Effector CD8-positive, alpha-beta T cell (primary cell): ENCODE data around the gene NFIA.

Experiments
- DNase-seq: peaks from one replicate; lab custom pipeline; 2025; lab: John Stamatoyannopoulos, UW

NFIA gene

GRCh38 chr1:61247051-61247825, 164.9 kb downstream of the NFIA start:
- no peak for DNase-seq

DNA sequence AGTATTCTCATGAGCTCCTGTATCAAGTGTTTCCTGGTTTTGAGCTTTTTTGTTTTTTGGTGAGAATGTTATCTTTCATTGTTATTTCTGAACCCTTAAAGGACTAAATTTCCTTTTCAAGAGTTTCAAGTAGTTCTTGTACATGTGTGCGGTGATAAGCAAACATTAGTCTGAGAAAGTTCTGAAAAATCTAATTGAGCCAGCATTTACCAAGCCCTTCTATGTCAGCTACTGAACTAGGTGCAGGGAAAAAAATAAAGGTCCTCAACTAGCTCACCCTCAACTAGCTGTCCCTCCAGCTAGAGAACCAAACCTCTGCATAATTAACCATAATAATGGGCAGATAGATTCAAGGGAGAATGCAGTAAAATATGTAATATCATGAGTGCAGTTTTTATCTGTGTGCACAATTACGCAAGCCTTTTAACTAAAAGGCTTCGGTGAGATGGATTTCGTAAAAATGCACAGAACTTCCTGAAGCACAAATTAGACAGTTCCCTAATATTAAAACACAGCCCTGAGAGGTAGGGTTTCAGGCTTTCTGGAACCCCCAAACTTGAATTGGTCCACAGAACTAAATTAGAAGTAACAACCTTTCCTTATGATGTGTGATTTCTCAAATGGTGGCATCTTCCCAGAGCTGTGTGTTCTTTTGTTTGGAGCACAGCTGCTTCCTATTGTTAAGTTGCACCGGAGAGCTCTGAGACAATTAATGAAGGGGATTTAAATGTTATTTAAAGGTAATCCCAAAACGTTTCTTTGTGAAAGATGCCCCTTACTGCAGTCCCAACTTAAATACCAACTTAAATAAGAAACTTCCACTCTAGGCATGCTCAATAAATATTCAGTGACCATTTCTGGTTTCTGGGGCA, 165.8 kb downstream of the NFIA start:
- no peak for DNase-seq

DNA sequence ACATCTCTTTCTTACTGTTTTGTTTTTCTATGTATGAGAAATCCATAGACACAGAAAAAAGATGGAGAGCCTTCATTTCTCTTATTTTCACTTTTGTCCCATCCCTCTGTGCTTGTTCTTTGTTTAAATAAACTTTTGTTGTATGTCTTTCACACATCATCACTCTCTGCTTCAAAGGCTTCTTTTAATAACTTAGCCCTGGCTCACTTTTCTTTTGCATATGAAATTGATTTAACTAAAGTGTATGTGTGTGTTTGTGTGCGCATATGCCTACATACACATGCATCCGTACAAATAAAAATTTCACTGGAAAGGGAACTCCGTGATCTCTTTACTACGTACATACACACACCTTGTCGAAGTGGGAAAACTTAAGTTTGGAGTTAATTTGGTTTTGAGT, 168.6 kb downstream of the NFIA start:
- DNase-seq = no peak

- no peak for DNase-seq
These were observed 170.8 kb downstream of the NFIA start for GRCh38 chr1:61253059-61253735.

DNA sequence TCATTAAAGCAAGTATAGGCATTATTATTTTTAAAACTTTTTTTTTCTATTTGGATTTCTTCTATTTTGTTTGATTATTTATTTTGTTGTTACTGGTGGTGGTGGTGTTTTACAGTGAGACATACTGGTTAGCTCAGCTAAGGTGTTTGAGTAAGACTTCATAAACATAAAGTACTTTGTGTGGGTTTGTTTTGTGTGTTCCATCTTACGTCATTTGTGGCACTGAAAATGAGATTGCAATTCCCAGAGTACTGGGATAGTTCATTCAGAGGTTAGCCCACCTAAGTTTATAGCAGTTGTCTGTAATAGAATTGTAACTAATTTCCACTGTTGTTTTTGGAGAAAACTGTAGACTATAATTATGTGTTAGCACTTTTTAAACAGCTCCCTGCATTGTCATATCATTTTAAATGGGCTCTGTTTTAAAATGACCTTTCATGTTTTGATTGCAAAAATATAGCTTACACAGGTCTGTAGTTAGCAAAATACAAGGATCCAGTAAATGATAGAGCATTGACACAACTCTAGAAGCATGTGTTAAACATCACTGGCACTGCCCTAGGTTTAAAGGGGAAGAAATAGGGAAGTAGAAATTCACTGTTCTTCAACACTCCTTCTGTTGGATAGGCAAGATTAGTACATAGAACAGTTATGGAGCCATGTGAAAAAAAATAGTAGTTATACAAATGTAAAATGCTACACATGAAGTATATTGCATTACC, 171.7 kb downstream of the NFIA start:
- DNase-seq = no peak

DNA sequence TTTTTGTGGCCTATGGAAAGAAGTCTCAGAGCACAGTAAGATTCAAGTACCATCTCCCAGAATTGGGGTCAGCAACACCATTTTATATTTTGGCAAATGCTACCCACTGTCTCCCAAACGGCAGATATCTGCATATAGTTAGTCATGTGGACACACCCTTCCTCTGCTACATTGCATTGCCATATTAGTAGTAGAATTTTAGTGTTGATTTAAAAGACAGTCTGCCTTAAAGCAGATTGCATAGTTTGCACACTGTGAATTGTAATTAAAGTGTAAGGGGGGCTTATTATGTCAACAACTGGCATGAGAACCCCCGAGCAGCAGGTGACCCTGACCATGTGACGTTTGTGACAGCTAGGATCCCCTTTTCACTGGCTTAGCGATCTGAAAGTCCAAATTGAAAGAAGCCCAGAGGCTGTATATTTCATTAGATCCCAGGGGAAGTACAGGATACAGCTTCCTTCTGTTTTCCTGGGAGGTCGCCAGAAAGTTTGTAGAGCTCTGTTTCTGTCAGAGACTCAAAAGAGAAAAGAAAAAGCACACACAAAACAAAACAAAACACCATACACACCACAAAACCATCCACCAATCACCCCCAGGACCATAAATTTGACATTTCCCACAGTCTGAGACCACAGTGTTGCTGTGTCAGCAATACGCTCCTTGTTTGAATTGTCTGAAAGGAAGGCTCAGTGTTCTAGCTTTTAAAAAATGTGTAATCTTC, 172.4 kb downstream of the NFIA start:
- no peak for DNase-seq

- no peak for DNase-seq
These were observed 173.0 kb downstream of the NFIA start for GRCh38 chr1:61255358-61255703.

DNA sequence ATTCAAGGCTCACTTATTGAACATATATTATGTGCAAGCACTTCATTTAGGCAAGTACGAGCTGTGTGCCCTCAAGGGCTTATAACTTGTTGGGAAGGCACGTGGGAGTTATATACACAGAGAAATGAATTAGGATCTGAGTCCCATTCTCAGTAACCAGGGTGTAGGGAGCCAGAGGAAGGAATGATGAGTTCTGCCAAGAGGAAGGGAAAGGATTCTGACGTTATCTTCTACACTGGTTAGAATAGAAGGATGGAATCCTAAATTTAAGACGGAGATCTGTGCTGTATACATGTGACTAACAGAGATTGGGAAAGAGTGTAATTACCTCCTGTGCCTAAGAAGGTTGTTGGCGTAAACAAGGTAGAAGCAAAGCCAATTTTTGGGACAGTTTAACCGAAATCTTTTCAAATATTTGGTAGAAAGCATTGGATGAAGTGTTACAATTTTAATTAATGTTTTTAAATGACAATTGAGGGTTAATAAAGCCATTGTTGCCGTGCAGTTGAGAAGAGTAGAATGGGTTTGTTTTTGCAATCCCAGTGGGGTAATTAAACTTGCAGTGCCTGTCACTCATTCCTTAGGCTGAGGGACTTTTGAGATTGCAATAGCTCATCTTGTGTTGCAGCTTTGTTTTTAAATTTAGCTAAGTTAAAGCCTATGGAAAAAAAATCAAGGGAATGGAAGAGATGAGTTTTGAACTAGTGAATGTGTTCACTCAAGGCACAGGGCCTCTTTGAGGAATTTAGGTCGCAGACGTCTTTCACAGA, 177.2 kb downstream of the NFIA start:
- DNase-seq = no peak

DNA sequence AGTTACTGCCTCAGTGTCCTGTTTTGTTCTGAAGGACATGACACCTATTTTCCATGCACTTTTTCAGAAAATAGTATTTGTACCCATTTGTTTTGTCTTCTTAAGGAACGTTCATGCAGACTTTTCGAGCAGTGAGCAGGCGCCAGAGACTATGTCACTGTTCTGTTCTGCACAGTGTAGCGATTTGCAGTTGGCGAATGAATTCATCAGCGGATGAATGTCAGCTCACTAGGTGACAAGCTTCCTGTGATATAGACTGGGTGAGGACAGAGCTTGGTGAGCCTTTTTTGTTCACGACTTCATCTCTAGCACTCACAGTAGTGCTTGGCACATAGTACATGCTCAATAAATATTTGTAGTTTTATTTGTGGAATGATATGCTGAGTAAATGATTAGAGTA, 177.8 kb downstream of the NFIA start:
- no peak for DNase-seq

- DNase-seq = no peak
These were observed 179.2 kb downstream of the NFIA start for GRCh38 chr1:61261595-61261994.

DNA sequence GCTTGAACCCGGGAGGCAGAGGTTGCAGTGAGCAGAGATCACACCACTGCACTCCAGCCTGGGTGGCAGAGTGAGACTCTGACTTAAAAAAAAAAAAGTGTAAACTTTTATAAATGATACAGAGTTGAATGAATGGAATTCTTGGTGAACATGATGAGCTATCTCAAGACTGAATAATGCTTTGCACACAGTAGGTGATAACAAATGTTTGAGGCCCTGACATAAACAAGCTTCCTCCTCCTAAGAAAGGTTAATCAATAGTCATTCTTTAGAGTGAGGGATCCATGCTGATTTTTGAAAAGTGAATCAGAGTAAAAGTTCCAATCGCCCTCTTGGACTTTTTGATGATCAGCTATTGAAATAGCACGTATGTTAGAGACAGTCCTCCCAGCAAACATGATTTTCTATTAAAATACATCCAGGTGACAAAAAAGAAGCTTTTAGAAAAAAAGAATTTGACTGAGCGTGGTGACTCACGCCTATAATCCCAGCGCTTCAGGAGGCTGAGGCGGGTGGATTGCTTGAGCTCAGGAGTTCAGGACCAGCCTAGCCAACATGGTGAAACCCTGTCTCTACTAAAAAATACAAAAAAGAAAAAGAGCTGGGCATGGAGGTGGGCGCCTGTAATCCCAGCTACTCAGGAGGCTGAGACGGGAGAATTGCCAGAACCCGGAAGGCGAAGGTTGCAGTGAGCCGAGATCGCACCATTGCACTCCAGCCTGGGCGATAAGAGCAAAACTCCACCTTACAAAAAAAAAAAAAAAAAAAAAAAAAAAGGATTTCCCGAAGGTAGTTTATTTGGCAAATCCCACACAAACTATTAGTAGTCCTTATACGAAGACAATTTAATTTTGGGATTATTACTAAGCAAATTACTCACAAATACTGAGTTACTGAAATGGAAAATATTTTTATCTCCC, 181.8 kb downstream of the NFIA start:
- no peak for DNase-seq

- DNase-seq = no peak
These were observed 182.5 kb downstream of the NFIA start for GRCh38 chr1:61264825-61265242.

DNA sequence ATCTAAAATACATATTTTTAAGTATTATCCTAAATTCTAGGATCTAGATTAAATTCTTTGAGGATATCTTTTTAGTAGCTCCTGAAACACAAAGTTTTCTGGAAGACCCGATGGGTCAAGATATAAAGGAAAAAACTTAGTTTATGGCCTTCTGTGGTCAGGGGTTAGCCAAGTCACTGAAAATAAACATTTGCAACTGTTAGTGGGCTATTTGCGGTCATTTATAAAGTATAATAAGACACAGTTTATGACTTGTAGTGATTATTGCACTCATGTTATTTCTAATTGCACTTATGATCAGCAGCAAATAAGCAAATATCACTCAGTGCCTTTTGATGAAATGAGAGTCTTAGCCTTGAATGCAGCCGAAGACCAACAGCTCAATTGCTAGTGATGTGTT, 183.3 kb downstream of the NFIA start:
- DNase-seq = no peak

GRCh38 chr1:61266738-61267137, 184.4 kb downstream of the NFIA start:
- DNase-seq = no peak

GRCh38 chr1:61268546-61269240, 186.3 kb downstream of the NFIA start:
- DNase-seq = no peak

- no peak for DNase-seq
These were observed 187.2 kb downstream of the NFIA start for GRCh38 chr1:61269602-61270001.

DNA sequence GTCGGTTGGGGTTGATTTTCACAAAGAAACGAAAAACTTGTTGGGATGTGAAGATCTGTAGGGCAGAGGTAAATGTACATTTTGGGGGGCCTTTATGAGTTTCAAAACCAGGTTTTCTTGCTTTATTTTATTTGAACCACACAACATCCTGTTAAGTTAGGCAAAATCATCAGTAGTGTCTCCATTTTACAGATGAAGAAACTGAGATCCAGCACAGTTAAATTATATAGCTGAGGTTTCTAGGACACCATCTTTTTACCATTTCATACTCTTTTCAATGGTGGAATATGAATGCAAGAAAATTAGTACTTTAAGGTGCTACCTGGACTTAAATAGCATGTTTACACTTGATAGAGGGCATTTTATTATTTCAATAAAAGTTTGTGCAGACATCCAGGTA, 187.7 kb downstream of the NFIA start:
- no peak for DNase-seq

- DNase-seq = no peak
These were observed 188.5 kb downstream of the NFIA start for GRCh38 chr1:61270761-61271411.
